ENCODE results near the gene ZNF213. TPM values are rescaled to one million over a fixed set of nuclear protein-coding genes. Genes with fewer than 3 reads are reported as not detected.

The ZNF213 gene
- total and polyA plus RNA-seq, 2 donors = 1.5 to 5.2 TPM

DNA sequence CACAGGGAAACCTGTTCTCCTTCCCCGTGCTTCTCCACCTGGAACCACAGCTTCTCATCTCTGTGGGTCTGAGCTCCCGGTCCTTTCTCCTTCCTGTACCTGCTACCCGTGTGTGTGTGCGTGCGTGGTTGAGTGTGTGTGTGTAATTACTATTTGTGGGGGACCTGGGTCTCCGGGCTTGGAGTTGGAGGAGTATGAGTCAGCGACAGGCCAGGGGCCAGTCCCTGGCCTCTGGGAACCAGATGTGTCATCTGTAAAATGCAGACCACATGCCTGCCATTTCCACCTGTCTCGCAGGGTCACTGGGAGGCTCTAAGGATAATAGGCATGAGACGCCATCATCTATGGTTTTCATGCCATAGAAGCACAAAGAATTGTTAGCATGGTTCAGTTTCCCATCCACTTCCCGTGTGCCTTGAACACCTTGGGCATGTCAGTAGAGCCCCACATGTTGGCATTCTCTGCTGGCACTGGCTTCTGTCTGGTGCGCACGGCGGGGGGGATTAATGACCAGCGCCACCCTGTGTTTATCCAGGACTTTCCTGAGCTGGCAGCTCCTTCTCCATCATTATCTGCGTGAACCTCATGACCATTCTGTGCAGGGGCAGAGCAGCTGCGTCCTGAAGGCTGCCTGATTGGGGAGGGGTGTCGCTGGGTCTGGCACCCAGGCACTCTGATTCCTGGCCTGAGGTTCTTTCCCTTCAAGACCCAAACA lies 20.9 kb upstream of the ZNF213 start:
- no peak for DNase-seq (ENCODE audit: low read depth in 6 of 9, low spot score in 9 of 9)
- Histone ChIP-seq H3K36me3 (ENCODE audit: control insufficient read depth in 2 of 2, insufficient read depth in 2 of 2, low read length in 1 of 2) (peaks cover 0 to 8% of the 10 kb centered on the region in 2 donors), H3K27ac (ENCODE audit: low read depth in 1 of 2, low read length in 1 of 2) (no peak overlapping the region), H3K4me1 (ENCODE audit: control insufficient read depth in 2 of 2, insufficient read depth in 2 of 2, low read length in 2 of 2) (peaks cover 5 to 28% of the 10 kb centered on the region in 2 donors), H3K4me3 (ENCODE audit: low read length in 2 of 2) (no peak overlapping the region), H3K27me3 (ENCODE audit: control insufficient read depth in 2 of 2, insufficient read depth in 1 of 2, low read length in 1 of 2) (peaks cover 0 to 28% of the 10 kb centered on the region in 2 donors), H3K9me3 (ENCODE audit: control insufficient read depth in 2 of 2, insufficient read depth in 1 of 2, low read length in 1 of 2) (no peaks in the 10 kb centered on the region)
- 87% methylated on average over 17 of the region's 17 CpGs for WGBS

DNA sequence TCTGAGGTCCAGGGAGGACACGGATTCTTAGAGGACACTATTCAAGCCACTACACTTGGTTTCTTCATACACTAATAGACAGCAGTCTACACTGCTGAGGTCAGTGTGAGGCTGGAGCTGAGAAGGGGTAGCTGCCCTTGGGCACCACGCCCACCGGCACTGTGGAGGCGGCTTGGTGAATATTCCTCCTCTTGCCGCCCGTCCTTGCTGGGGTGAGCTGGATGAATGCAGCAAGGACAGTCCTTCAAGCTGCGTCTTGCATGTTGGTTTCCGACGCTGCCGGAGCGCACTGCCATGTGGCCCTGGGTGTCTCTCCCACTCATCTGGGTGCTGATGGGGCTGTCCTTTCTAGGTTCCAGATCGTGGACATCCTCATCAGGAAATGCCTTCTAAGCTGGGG lies 19.8 kb upstream of the ZNF213 start:
- peaks cover 0 to 27% of the 10 kb centered on the region in 2 donors for H3K27me3 ChIP-seq (ENCODE audit: control insufficient read depth in 2 of 2, insufficient read depth in 1 of 2, low read length in 1 of 2)
- peaks cover 5 to 23% of the 10 kb centered on the region in 2 donors for H3K4me1 ChIP-seq (ENCODE audit: control insufficient read depth in 2 of 2, insufficient read depth in 2 of 2, low read length in 2 of 2)
- H3K4me3 ChIP-seq (ENCODE audit: low read length in 2 of 2) = no peak overlapping the region
- WGBS = 97% methylated on average over 12 of the region's 12 CpGs
- no peak for DNase-seq (ENCODE audit: low read depth in 6 of 9, low spot score in 9 of 9)
- peaks cover 0 to 2% of the 10 kb centered on the region in 2 donors for H3K9me3 ChIP-seq (ENCODE audit: control insufficient read depth in 2 of 2, insufficient read depth in 1 of 2, low read length in 1 of 2)
- H3K27ac ChIP-seq (ENCODE audit: low read depth in 1 of 2, low read length in 1 of 2) = no peak overlapping the region
- peaks cover 0 to 10% of the 10 kb centered on the region in 2 donors for H3K36me3 ChIP-seq (ENCODE audit: control insufficient read depth in 2 of 2, insufficient read depth in 2 of 2, low read length in 1 of 2)

- Histone ChIP-seq H3K27ac (ENCODE audit: low read depth in 1 of 2, low read length in 1 of 2) (no peak overlapping the region), H3K27me3 (ENCODE audit: control insufficient read depth in 2 of 2, insufficient read depth in 1 of 2, low read length in 1 of 2) (peaks cover 0 to 27% of the 10 kb centered on the region in 2 donors), H3K4me1 (ENCODE audit: control insufficient read depth in 2 of 2, insufficient read depth in 2 of 2, low read length in 2 of 2) (peaks cover 5 to 23% of the 10 kb centered on the region in 2 donors), H3K4me3 (ENCODE audit: low read length in 2 of 2) (no peak overlapping the region), H3K36me3 (ENCODE audit: control insufficient read depth in 2 of 2, insufficient read depth in 2 of 2, low read length in 1 of 2) (peaks cover 0 to 10% of the 10 kb centered on the region in 2 donors), H3K9me3 (ENCODE audit: control insufficient read depth in 2 of 2, insufficient read depth in 1 of 2, low read length in 1 of 2) (peaks cover 0 to 2% of the 10 kb centered on the region in 2 donors)
- no peak for DNase-seq (ENCODE audit: low read depth in 6 of 9, low spot score in 9 of 9)
- 93% methylated on average over 14 of the region's 14 CpGs for WGBS
Observed at GRCh38 chr16:3115561-3115960, 19.3 kb upstream of the ZNF213 start.

- WGBS = 97% methylated on average over 16 of the region's 16 CpGs
- H3K4me1 ChIP-seq (ENCODE audit: control insufficient read depth in 2 of 2, insufficient read depth in 2 of 2, low read length in 2 of 2) = peaks cover 2 to 10% of the 10 kb centered on the region in 2 donors
Observed at GRCh38 chr16:3118204-3118790, 16.5 kb upstream of the ZNF213 start.

DNA sequence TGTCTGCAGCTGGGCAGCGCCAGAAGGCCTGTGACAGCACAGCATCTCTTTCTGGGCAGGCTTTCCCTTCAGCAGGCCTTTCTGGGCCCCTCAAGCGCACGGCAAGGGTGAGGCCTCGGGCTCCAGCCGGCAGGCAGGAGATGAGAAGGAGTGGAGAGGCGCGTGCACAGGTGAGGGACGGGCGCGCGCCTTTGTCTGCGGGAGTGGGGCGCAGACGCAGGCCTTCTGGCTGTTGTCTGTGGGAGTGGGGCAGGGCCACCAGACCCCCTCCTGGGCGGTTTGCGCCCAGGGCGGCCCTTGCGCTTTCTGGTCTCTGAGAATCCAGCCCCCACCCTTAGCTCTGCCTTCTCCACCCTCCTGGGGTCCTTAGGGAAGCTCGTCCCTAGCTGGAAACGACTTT lies 16.0 kb upstream of the ZNF213 start:
- Histone ChIP-seq H3K36me3 (ENCODE audit: control insufficient read depth in 2 of 2, insufficient read depth in 2 of 2, low read length in 1 of 2) (peaks cover 0 to 10% of the 10 kb centered on the region in 2 donors), H3K4me3 (ENCODE audit: low read length in 2 of 2) (no peak overlapping the region), H3K4me1 (ENCODE audit: control insufficient read depth in 2 of 2, insufficient read depth in 2 of 2, low read length in 2 of 2) (peaks cover 5 to 10% of the 10 kb centered on the region in 2 donors), H3K9me3 (ENCODE audit: control insufficient read depth in 2 of 2, insufficient read depth in 1 of 2, low read length in 1 of 2) (peaks cover 0 to 2% of the 10 kb centered on the region in 2 donors), H3K27me3 (ENCODE audit: control insufficient read depth in 2 of 2, insufficient read depth in 1 of 2, low read length in 1 of 2) (peaks cover 0 to 7% of the 10 kb centered on the region in 2 donors), H3K27ac (ENCODE audit: low read depth in 1 of 2, low read length in 1 of 2) (no peak overlapping the region)
- DNase-seq (ENCODE audit: low read depth in 6 of 9, low spot score in 9 of 9) = no peak
- WGBS = 97% methylated on average over 20 of the region's 20 CpGs

More at GRCh38 chr16:3118204-3118790, 16.5 kb upstream of the ZNF213 start:
- H3K9me3 ChIP-seq (ENCODE audit: control insufficient read depth in 2 of 2, insufficient read depth in 1 of 2, low read length in 1 of 2) = peaks cover 0 to 2% of the 10 kb centered on the region in 2 donors
- H3K36me3 ChIP-seq (ENCODE audit: control insufficient read depth in 2 of 2, insufficient read depth in 2 of 2, low read length in 1 of 2) = peaks cover 0 to 10% of the 10 kb centered on the region in 2 donors
- no peak for DNase-seq (ENCODE audit: low read depth in 6 of 9, low spot score in 9 of 9)
- no peak overlapping the region for H3K4me3 ChIP-seq (ENCODE audit: low read length in 2 of 2)
- no peak overlapping the region for H3K27ac ChIP-seq (ENCODE audit: low read depth in 1 of 2, low read length in 1 of 2)
- peaks cover 0 to 9% of the 10 kb centered on the region in 2 donors for H3K27me3 ChIP-seq (ENCODE audit: control insufficient read depth in 2 of 2, insufficient read depth in 1 of 2, low read length in 1 of 2)

GRCh38 chr16:3119286-3119685 lies 15.5 kb upstream of the ZNF213 start:
- peaks cover 5 to 12% of the 10 kb centered on the region in 2 donors for H3K4me1 ChIP-seq (ENCODE audit: control insufficient read depth in 2 of 2, insufficient read depth in 2 of 2, low read length in 2 of 2)
- H3K36me3 ChIP-seq (ENCODE audit: control insufficient read depth in 2 of 2, insufficient read depth in 2 of 2, low read length in 1 of 2) = peaks cover 0 to 10% of the 10 kb centered on the region in 2 donors
- H3K27me3 ChIP-seq (ENCODE audit: control insufficient read depth in 2 of 2, insufficient read depth in 1 of 2, low read length in 1 of 2) = peaks cover 0 to 4% of the 10 kb centered on the region in 2 donors
- no peak for DNase-seq (ENCODE audit: low read depth in 6 of 9, low spot score in 9 of 9)
- no peak overlapping the region for H3K4me3 ChIP-seq (ENCODE audit: low read length in 2 of 2)
- H3K9me3 ChIP-seq (ENCODE audit: control insufficient read depth in 2 of 2, insufficient read depth in 1 of 2, low read length in 1 of 2) = peaks cover 0 to 2% of the 10 kb centered on the region in 2 donors
- no peak overlapping the region for H3K27ac ChIP-seq (ENCODE audit: low read depth in 1 of 2, low read length in 1 of 2)
- 98% methylated on average over 33 of the region's 33 CpGs for WGBS

- Histone ChIP-seq H3K27me3 (ENCODE audit: control insufficient read depth in 2 of 2, insufficient read depth in 1 of 2, low read length in 1 of 2) (peaks cover 0 to 3% of the 10 kb centered on the region in 2 donors), H3K4me1 (ENCODE audit: control insufficient read depth in 2 of 2, insufficient read depth in 2 of 2, low read length in 2 of 2) (peaks cover 5 to 14% of the 10 kb centered on the region in 2 donors), H3K36me3 (ENCODE audit: control insufficient read depth in 2 of 2, insufficient read depth in 2 of 2, low read length in 1 of 2) (peaks cover 0 to 10% of the 10 kb centered on the region in 2 donors), H3K4me3 (ENCODE audit: low read length in 2 of 2) (no peak overlapping the region), H3K27ac (ENCODE audit: low read depth in 1 of 2, low read length in 1 of 2) (no peak overlapping the region), H3K9me3 (ENCODE audit: control insufficient read depth in 2 of 2, insufficient read depth in 1 of 2, low read length in 1 of 2) (peaks cover 0 to 2% of the 10 kb centered on the region in 2 donors)
- 98% methylated on average over 57 of the region's 57 CpGs for WGBS
- DNase-seq (ENCODE audit: low read depth in 6 of 9, low spot score in 9 of 9) = no peak
Observed at GRCh38 chr16:3119701-3120408, 15.0 kb upstream of the ZNF213 start.

GRCh38 chr16:3120435-3120834 lies 14.4 kb upstream of the ZNF213 start:
- no peak for DNase-seq (ENCODE audit: low read depth in 6 of 9, low spot score in 9 of 9)
- H3K27ac ChIP-seq (ENCODE audit: low read depth in 1 of 2, low read length in 1 of 2) = no peak overlapping the region
- no peak overlapping the region for H3K4me3 ChIP-seq (ENCODE audit: low read length in 2 of 2)
- H3K27me3 ChIP-seq (ENCODE audit: control insufficient read depth in 2 of 2, insufficient read depth in 1 of 2, low read length in 1 of 2) = peaks cover 0 to 3% of the 10 kb centered on the region in 2 donors
- 98% methylated on average over 16 of the region's 16 CpGs for WGBS
- peaks cover 10 to 20% of the 10 kb centered on the region in 2 donors for H3K4me1 ChIP-seq (ENCODE audit: control insufficient read depth in 2 of 2, insufficient read depth in 2 of 2, low read length in 2 of 2)
- peaks cover 0 to 2% of the 10 kb centered on the region in 2 donors for H3K9me3 ChIP-seq (ENCODE audit: control insufficient read depth in 2 of 2, insufficient read depth in 1 of 2, low read length in 1 of 2)
- peaks cover 0 to 4% of the 10 kb centered on the region in 2 donors for H3K36me3 ChIP-seq (ENCODE audit: control insufficient read depth in 2 of 2, insufficient read depth in 2 of 2, low read length in 1 of 2)

Measured in thymus (tissue), 11 donors.